Prostate gland (tissue), 2 donors: ENCODE results near the gene LMF2.

Experiments
- CTCF ChIP-seq, 4 experiments: fragments of 200-600 bp in 2 of 4; fragments of 450-650 bp in 2 of 4; sonication (generic) in 2 of 4; IDR thresholded peaks; 1 replicate in 3 of 4; 2 replicates in 1 of 4; pipeline ENCODE4 v1.5.1; 2016 to 2019; ENCODE audit warnings: antibody characterized with exemption in 4 of 4, mild to moderate bottlenecking in 2 of 4, moderate library complexity in 2 of 4
- POLR2A ChIP-seq: fragments of 450-650 bp; IDR thresholded peaks from one replicate; pipeline ENCODE4 v1.6.1; 2016; ENCODE audit warnings: antibody characterized with exemption, mild to moderate bottlenecking

DNA sequence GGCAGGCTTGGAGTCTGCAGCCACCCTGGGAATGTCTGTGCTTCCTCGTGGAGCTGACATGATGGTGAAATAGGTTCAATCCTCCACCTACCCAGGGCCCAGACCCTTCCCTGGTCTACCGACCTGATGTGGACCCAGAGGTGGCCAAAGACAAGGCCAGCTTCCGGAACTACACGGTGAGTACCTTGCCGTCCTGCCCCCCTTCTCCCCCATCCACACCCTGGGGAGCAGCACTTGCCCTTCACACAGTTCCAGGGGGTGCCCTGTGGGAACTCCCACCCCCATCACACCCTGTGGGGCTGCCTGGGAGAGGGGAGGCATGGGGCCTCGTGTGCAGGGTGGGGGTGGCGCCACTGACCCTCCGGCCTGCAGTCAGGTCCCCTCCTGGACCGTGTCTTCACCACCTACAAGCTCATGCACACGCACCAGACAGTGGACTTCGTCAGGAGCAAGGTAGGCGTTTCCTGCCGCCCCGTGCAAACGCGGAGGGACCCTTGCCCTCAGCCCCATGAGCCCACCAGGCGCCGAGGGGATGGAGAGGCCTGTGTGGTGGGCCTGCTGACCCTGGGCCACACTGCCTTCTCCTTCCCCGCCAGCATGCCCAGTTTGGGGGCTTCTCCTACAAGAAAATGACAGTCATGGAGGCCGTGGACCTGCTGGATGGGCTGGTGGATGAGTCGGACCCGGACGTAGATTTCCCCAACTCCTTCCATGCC lies 20.1 kb downstream of the LMF2 start:
- no peak for TF ChIP-seq POLR2A
- TF ChIP-seq CTCF (IDR thresholded peaks at IDR 0.05) = no peak
